ENCODE measurements around the gene MSANTD7.

- TF ChIP-seq CTCF (IDR thresholded peaks at IDR 0.05) (no peak), TEAD4 (CRISPR knock-in tag; IDR thresholded peaks at IDR 0.05) (no peak), USF2 (CRISPR knock-in tag; IDR thresholded peaks at IDR 0.05) (no peak)
Measured at GRCh38 chr10:14859775-14860174, 21.7 kb downstream of the MSANTD7 start.
